K562 (cell line): Measurements from ENCODE around the gene JADE2. TPM values are rescaled to one million over a fixed set of nuclear protein-coding genes. Genes with fewer than 3 reads are reported as not detected.
A peak's percentile ranks its signal among the peaks of the same experiment; 100 is the strongest.

Experiments used
- BCOR ChIP-seq: fragments of 450-650 bp; IDR thresholded peaks from 2 replicates; pipeline ENCODE4 v1.6.1; 2016
- GABPA ChIP-seq: fragments of 200-800 bp; sonication (Bioruptor generic); conservative IDR thresholded peaks from 2 replicates; pipeline ENCODE4 v1.6.1; 2016; ENCODE audit warnings: low read depth, missing genetic modification characterization, missing compliant biosample characterization
- HDAC2 ChIP-seq: fragments of 450-650 bp; IDR thresholded peaks from 2 replicates; pipeline ENCODE4 v1.6.1; 2016; ENCODE audit warnings: mild to moderate bottlenecking
- LCOR ChIP-seq: sonication (generic); formaldehyde crosslinking; IDR thresholded peaks from 2 replicates; pipeline ENCODE4 v1.8.0; 2022; ENCODE audit warnings: mild to moderate bottlenecking, missing genetic modification reagents
- MAFG ChIP-seq: fragments of 450-650 bp; conservative IDR thresholded peaks from 2 replicates; pipeline ENCODE4 v1.6.1; 2016; ENCODE audit warnings: missing genetic modification characterization, missing compliant biosample characterization
- PCBP1 ChIP-seq: fragments of 200-400 bp; formaldehyde crosslinking; IDR thresholded peaks from 2 replicates; pipeline ENCODE4 v1.6.1; 2018; ENCODE audit warnings: mild to moderate bottlenecking, low read depth, low read length; ENCODE audit not compliant: poor library complexity, severe bottlenecking
- PHF8 ChIP-seq: fragments of 200-600 bp; sonication (generic); IDR thresholded peaks from 2 replicates; pipeline ENCODE4 v1.6.1; 2012; ENCODE audit warnings: mixed run types, mild to moderate bottlenecking, inconsistent platforms, low read length, moderate library complexity, borderline replicate concordance
- RAD51 ChIP-seq: fragments of 450-650 bp; IDR thresholded peaks from 2 replicates; pipeline ENCODE4 v1.7.1; 2016; ENCODE audit warnings: low read depth, mild to moderate bottlenecking, borderline replicate concordance
- SMAD2 ChIP-seq: fragments of 150-350 bp; IDR thresholded peaks from 2 replicates; pipeline ENCODE4 v1.6.1; 2014; ENCODE audit warnings: low read depth, mild to moderate bottlenecking, low read length
- TARDBP ChIP-seq: fragments of 450-650 bp; IDR thresholded peaks from 2 replicates; pipeline ENCODE4 v1.6.1; 2016
- TFE3 ChIP-seq: fragments of 450-650 bp; formaldehyde crosslinking; IDR thresholded peaks from 2 replicates; pipeline ENCODE4 v1.4.0; 2020; ENCODE audit warnings: mild to moderate bottlenecking, mixed read lengths
- ZFPM2 ChIP-seq: fragments of 250-450 bp; sonication (Bioruptor Pico); IDR thresholded peaks from 2 replicates; pipeline ENCODE4 v1.5.1; 2022; ENCODE audit warnings: mild to moderate bottlenecking
- ZNF384 ChIP-seq: IDR thresholded peaks from 2 replicates; pipeline ENCODE4 v1.6.1; 2012; ENCODE audit warnings: low read depth, low read length, improper control_type of control experiment
- polyA plus RNA-seq, 8 experiments: library from polyadenylated mRNA; depleted of rRNA in 4 of 8; stranded (reverse) in 5 of 8; unstranded in 3 of 8; fragments of >200 nt; fragmentation: Nextera tagmentation in 2 of 8; fragmentation: Illumina TruSeq in 1 of 8; extraction: Ambion mirVana in 2 of 8; extraction: Trizol in 1 of 8; gene quantifications; 2 replicates each; pipeline versions ENCODE4 v1.2.1 to v1.2.3, GENCODE V29; 2011 to 2014; ENCODE audit warnings: inconsistent platforms in 1 of 8, missing spikeins in 1 of 8
- total RNA-seq, 7 experiments: library from RNA; depleted of rRNA in 6 of 7; stranded (reverse); fragments of >200 nt in 6 of 7; fragmentation: Illumina TruSeq in 2 of 7; extraction: Trizol in 2 of 7; gene quantifications; 2 replicates each; pipeline versions ENCODE4 v1.2.1 to v1.2.3, GENCODE V29; 2011 to 2021; ENCODE audit warnings: low replicate concordance in 1 of 7
- TF ChIP-seq, protein P1 (sequence below): IDR thresholded peaks from 3 replicates; pipeline ENCODE4 v1.6.1; 2011; ENCODE audit warnings: borderline replicate concordance, mild to moderate bottlenecking, moderate library complexity; ENCODE audit not compliant: insufficient read length; ENCODE audit errors: extremely low read depth
- TF ChIP-seq, protein P2 (sequence below): fragments of 250-450 bp; sonication (Bioruptor Pico); IDR thresholded peaks from 2 replicates; pipeline ENCODE4 v1.5.0; 2020; ENCODE audit warnings: mild to moderate bottlenecking
- TF ChIP-seq, protein P3 (sequence below): sonication (generic); formaldehyde crosslinking; IDR thresholded peaks from 2 replicates; pipeline ENCODE4 v1.9.0; 2022; ENCODE audit warnings: mild to moderate bottlenecking, missing genetic modification reagents
- TF ChIP-seq, protein P4 (sequence below), 3 experiments: fragments of 200-800 bp in 1 of 3; fragments of 250-450 bp in 1 of 3; fragments of 450-650 bp in 1 of 3; sonication (Bioruptor Pico) in 1 of 3; sonication (Bioruptor generic) in 1 of 3; formaldehyde crosslinking in 1 of 3; IDR thresholded peaks; 2 replicates each; pipeline versions ENCODE4 v1.6.1 to v1.8.0; 2016 to 2022; ENCODE audit warnings: mild to moderate bottlenecking in 2 of 3, missing genetic modification characterization in 2 of 3, missing compliant biosample characterization in 1 of 3, moderate library complexity in 1 of 3

Gene JADE2
- total and polyA plus RNA-seq, 9 of the 15 experiments (the other 6 are each of a cell fraction or from before 2014, with no cell fraction given): 0.50 to 23.3 (median 9.1) TPM

- TF ChIP-seq, protein P1, sequence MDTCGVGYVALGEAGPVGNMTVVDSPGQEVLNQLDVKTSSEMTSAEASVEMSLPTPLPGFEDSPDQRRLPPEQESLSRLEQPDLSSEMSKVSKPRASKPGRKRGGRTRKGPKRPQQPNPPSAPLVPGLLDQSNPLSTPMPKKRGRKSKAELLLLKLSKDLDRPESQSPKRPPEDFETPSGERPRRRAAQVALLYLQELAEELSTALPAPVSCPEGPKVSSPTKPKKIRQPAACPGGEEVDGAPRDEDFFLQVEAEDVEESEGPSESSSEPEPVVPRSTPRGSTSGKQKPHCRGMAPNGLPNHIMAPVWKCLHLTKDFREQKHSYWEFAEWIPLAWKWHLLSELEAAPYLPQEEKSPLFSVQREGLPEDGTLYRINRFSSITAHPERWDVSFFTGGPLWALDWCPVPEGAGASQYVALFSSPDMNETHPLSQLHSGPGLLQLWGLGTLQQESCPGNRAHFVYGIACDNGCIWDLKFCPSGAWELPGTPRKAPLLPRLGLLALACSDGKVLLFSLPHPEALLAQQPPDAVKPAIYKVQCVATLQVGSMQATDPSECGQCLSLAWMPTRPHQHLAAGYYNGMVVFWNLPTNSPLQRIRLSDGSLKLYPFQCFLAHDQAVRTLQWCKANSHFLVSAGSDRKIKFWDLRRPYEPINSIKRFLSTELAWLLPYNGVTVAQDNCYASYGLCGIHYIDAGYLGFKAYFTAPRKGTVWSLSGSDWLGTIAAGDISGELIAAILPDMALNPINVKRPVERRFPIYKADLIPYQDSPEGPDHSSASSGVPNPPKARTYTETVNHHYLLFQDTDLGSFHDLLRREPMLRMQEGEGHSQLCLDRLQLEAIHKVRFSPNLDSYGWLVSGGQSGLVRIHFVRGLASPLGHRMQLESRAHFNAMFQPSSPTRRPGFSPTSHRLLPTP: peak; percentile 91
- no peak for TF ChIP-seq TFE3
- TF ChIP-seq LCOR (CRISPR knock-in tag): 0 out of 2 replicates have a peak, but pooled peaks have one; percentile 27
- TF ChIP-seq ZFPM2 (CRISPR knock-in tag): no peak
- TF ChIP-seq, protein P2, sequence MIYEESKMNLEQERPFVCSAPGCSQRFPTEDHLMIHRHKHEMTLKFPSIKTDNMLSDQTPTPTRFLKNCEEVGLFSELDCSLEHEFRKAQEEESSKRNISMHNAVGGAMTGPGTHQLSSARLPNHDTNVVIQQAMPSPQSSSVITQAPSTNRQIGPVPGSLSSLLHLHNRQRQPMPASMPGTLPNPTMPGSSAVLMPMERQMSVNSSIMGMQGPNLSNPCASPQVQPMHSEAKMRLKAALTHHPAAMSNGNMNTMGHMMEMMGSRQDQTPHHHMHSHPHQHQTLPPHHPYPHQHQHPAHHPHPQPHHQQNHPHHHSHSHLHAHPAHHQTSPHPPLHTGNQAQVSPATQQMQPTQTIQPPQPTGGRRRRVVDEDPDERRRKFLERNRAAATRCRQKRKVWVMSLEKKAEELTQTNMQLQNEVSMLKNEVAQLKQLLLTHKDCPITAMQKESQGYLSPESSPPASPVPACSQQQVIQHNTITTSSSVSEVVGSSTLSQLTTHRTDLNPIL (CRISPR knock-in tag): no peak
- peak; percentile 43; the same call in 1 of the 2 replicates for TF ChIP-seq RAD51
- no peak for TF ChIP-seq ZNF384
- TF ChIP-seq BCOR: no peak
- TF ChIP-seq, protein P3, sequence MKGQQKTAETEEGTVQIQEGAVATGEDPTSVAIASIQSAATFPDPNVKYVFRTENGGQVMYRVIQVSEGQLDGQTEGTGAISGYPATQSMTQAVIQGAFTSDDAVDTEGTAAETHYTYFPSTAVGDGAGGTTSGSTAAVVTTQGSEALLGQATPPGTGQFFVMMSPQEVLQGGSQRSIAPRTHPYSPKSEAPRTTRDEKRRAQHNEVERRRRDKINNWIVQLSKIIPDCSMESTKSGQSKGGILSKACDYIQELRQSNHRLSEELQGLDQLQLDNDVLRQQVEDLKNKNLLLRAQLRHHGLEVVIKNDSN (CRISPR knock-in tag): peak; percentile 66
- TF ChIP-seq HDAC2: 0 out of 2 replicates have a peak, but pooled peaks have one; percentile 14
- no peak; the same call in 1 of the 2 replicates for TF ChIP-seq PHF8
- no peak for TF ChIP-seq SMAD2
- TF ChIP-seq TARDBP: no peak
- TF ChIP-seq, protein P4, sequence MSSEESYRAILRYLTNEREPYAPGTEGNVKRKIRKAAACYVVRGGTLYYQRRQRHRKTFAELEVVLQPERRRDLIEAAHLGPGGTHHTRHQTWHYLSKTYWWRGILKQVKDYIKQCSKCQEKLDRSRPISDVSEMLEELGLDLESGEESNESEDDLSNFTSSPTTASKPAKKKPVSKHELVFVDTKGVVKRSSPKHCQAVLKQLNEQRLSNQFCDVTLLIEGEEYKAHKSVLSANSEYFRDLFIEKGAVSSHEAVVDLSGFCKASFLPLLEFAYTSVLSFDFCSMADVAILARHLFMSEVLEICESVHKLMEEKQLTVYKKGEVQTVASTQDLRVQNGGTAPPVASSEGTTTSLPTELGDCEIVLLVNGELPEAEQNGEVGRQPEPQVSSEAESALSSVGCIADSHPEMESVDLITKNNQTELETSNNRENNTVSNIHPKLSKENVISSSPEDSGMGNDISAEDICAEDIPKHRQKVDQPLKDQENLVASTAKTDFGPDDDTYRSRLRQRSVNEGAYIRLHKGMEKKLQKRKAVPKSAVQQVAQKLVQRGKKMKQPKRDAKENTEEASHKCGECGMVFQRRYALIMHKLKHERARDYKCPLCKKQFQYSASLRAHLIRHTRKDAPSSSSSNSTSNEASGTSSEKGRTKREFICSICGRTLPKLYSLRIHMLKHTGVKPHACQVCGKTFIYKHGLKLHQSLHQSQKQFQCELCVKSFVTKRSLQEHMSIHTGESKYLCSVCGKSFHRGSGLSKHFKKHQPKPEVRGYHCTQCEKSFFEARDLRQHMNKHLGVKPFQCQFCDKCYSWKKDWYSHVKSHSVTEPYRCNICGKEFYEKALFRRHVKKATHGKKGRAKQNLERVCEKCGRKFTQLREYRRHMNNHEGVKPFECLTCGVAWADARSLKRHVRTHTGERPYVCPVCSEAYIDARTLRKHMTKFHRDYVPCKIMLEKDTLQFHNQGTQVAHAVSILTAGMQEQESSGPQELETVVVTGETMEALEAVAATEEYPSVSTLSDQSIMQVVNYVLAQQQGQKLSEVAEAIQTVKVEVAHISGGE (CRISPR knock-in tag; IDR thresholded peaks at IDR 0.05): no peak; a peak in 2 of 6 replicates
- no peak for TF ChIP-seq MAFG
- no peak for TF ChIP-seq PCBP1
- TF ChIP-seq GABPA (tag): peak; percentile 62
Observed at GRCh38 chr5:134526483-134527155, 1.1 kb downstream of the JADE2 start (continued).
